ENCODE measurements around the gene DYNLT1. TPM values are rescaled to one million over a fixed set of nuclear protein-coding genes. Genes with fewer than 3 reads are reported as not detected.

The DYNLT1 gene
- total and polyA plus RNA-seq, 2 of the 4 experiments (the other 2 are of a cell fraction): 235 to 349 TPM

DNA sequence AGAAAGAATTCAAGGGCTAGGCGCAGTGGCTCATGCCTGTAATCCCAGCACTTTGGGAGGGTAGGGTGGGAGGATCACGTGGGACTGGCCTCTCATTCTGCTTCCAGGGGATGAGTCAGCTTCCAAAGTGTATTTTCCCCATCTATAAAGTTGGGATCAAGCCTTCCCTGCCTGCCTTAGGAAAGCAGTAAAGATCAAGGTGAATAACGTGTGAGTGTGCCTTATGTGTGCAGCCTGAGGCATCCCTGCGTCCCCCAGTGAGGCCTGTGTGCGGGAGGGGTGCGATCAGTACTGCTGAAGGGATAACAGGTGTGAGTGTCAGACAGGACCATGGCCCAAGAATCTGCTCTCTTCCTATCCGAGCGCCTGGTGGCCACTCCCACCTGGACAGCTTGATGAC, 57.9 kb downstream of the DYNLT1 start:
- Histone ChIP-seq H2BK5ac (ENCODE audit: low read depth, low read length, poor library complexity, severe bottlenecking) (no peak overlapping the region), H3K9me3 (ENCODE audit: control insufficient read depth, insufficient read depth, low read length) (no peaks in the 10 kb centered on the region; the same call in 1 of the 2 replicates), H2AFZ (replicated peaks; ENCODE audit: low read length, poor library complexity) (no peak overlapping the region), H3K18ac (ENCODE audit: low read depth, low read length) (no peak overlapping the region), H2AK9ac (replicated peaks; ENCODE audit: low read depth, low read length, poor library complexity) (no peak overlapping the region), H3K56ac (ENCODE audit: extremely low read depth, insufficient read depth, low read length) (no peak overlapping the region), H3K4me1 (ENCODE audit: control insufficient read depth, insufficient read depth, low read length) (no peaks in the 10 kb centered on the region), H3K27ac (ENCODE audit: insufficient read depth, low read length) (no peak overlapping the region), H3K9ac (ENCODE audit: low read depth, low read length) (no peak overlapping the region), H3K4me2 (ENCODE audit: low read depth, low read length) (no peak overlapping the region), H4K20me1 (ENCODE audit: insufficient read depth, low read length) (no peaks in the 10 kb centered on the region; the same call in 1 of the 2 replicates), H3K4me3 (ENCODE audit: insufficient read depth, low read depth, low read length) (no peak overlapping the region), H4K91ac (ENCODE audit: insufficient read depth, low read depth, low read length) (no peak overlapping the region), H3K23ac (ENCODE audit: low read depth, low read length) (no peak overlapping the region), H3K27me3 (ENCODE audit: control insufficient read depth, insufficient read depth, low read length) (no peaks in the 10 kb centered on the region), H3K79me1 (ENCODE audit: low read depth in 1 of 2, low read length in 2 of 2) (peaks cover 7 to 34% of the 10 kb centered on the region in 2 experiments; a peak in 3 of 4 replicates), H2BK20ac (ENCODE audit: low read depth, low read length) (no peak overlapping the region), H4K5ac (ENCODE audit: low read depth, low read length) (no peak overlapping the region), H2BK15ac (ENCODE audit: low read depth, low read length) (no peak overlapping the region), H2BK120ac (ENCODE audit: low read depth, low read length) (no peak overlapping the region), H4K8ac (ENCODE audit: low read depth in 2 of 2, low read length in 2 of 2) (no peak overlapping the region), H3K14ac (replicated peaks; ENCODE audit: low read depth, low read length) (no peak overlapping the region), H2AK5ac (ENCODE audit: low read depth, low read length) (no peak overlapping the region), H3K36me3 (ENCODE audit: control insufficient read depth, insufficient read depth, low read length) (peaks cover 64% of the 10 kb centered on the region), H3K4ac (ENCODE audit: low read depth, low read length) (no peak overlapping the region), H3K9me1 (ENCODE audit: insufficient read depth, low read length) (peaks cover 8% of the 10 kb centered on the region; the same call in 1 of the 2 replicates)
- ATAC-seq (ENCODE audit: low read depth): no peak
- dilution Hi-C loops (cut with HindIII; ENCODE audit: low sequenced_read_pairs, unreplicated experiment) (no loop called here), in situ Hi-C loops (cut with MboI; ENCODE audit: low sequenced_read_pairs) (no loop called here), intact Hi-C loops (cut with micrococcal nuclease) (no loop called here)
- TF ChIP-seq, protein P1, sequence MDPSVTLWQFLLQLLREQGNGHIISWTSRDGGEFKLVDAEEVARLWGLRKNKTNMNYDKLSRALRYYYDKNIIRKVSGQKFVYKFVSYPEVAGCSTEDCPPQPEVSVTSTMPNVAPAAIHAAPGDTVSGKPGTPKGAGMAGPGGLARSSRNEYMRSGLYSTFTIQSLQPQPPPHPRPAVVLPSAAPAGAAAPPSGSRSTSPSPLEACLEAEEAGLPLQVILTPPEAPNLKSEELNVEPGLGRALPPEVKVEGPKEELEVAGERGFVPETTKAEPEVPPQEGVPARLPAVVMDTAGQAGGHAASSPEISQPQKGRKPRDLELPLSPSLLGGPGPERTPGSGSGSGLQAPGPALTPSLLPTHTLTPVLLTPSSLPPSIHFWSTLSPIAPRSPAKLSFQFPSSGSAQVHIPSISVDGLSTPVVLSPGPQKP (IDR thresholded peaks at IDR 0.05; ENCODE audit: borderline replicate concordance, low read depth, low read length): no peak
- TF ChIP-seq FOS (IDR thresholded peaks at IDR 0.05; ENCODE audit: low read depth, low read length) (no peak), SMC3 (IDR thresholded peaks at IDR 0.05; ENCODE audit: low read depth, low read length) (no peak), CHD1 (IDR thresholded peaks at IDR 0.05; ENCODE audit: low read depth, low read length) (no peak), MXI1 (IDR thresholded peaks at IDR 0.05; ENCODE audit: borderline replicate concordance, low read depth, low read length) (no peak), NFE2L2 (IDR thresholded peaks at IDR 0.05; ENCODE audit: low read depth, low read length) (no peak), MAZ (IDR thresholded peaks at IDR 0.05; ENCODE audit: borderline replicate concordance, low read depth, low read length) (no peak), RFX5 (IDR thresholded peaks at IDR 0.05; ENCODE audit: low read depth, low read length) (no peak), CEBPB (IDR thresholded peaks at IDR 0.05; ENCODE audit: low read depth, low read length) (no peak)
- TF ChIP-seq, protein P2, sequence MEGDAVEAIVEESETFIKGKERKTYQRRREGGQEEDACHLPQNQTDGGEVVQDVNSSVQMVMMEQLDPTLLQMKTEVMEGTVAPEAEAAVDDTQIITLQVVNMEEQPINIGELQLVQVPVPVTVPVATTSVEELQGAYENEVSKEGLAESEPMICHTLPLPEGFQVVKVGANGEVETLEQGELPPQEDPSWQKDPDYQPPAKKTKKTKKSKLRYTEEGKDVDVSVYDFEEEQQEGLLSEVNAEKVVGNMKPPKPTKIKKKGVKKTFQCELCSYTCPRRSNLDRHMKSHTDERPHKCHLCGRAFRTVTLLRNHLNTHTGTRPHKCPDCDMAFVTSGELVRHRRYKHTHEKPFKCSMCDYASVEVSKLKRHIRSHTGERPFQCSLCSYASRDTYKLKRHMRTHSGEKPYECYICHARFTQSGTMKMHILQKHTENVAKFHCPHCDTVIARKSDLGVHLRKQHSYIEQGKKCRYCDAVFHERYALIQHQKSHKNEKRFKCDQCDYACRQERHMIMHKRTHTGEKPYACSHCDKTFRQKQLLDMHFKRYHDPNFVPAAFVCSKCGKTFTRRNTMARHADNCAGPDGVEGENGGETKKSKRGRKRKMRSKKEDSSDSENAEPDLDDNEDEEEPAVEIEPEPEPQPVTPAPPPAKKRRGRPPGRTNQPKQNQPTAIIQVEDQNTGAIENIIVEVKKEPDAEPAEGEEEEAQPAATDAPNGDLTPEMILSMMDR (conservative IDR thresholded peaks at IDR 0.05; ENCODE audit: low read depth, low read length): no peak
- TF ChIP-seq, protein P3, sequence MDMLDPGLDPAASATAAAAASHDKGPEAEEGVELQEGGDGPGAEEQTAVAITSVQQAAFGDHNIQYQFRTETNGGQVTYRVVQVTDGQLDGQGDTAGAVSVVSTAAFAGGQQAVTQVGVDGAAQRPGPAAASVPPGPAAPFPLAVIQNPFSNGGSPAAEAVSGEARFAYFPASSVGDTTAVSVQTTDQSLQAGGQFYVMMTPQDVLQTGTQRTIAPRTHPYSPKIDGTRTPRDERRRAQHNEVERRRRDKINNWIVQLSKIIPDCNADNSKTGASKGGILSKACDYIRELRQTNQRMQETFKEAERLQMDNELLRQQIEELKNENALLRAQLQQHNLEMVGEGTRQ (IDR thresholded peaks at IDR 0.05; ENCODE audit: low read depth, low read length): no peak
- no TSS peak for BruUV-seq (replicated peaks)
- CTCF ChIA-PET: no interaction called here
- no CpG with 5 or more reads among the region's 8 CpGs for WGBS, 2 experiments (ENCODE audit: extremely low coverage in 2 of 2, insufficient read length in 1 of 2)
- POLR2A ChIA-PET (ENCODE audit: unreplicated experiment): no interaction called here
- no peak for DNase-seq

All from IMR-90 (cell line).